ENCODE results near the gene KLLN.
A peak's percentile ranks its signal among the peaks of the same experiment; 100 is the strongest.

DNA sequence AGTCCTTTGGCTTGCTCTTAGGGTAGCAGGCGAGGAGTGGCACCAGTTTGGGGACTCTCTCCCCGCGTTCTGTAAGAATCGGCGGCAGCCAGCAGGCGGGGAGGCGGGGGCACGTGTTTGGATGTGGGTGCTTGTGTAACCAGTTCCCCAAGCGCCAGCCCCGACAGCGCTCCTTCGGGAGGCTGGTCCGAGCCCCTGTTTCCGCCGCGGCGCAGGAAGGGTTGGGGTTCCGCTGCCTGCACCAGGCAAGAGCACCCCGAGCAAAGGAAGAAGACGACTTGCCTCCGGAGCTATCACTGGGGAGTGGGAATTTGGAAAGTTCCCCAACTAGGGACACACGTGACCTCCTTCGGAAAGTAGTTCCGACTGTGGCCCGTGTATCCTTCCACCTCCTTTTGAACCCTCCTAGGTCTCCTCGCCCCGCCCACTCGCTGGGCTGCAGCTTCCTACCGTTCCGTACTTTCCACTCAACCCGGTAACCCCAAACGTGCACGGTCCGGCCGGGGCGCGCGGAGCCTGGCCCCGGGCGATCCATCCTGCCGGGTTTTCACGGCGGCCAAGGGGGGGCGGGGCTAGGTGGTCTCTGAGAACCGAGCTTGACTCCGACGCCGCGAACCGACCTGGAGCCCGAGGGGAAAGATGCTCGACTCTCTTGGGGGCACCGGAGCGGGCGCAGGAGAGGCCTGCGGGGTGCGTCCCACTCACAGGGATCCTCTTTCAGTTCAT, 1.2 kb downstream of the KLLN start:
- TF ChIP-seq, protein P1, sequence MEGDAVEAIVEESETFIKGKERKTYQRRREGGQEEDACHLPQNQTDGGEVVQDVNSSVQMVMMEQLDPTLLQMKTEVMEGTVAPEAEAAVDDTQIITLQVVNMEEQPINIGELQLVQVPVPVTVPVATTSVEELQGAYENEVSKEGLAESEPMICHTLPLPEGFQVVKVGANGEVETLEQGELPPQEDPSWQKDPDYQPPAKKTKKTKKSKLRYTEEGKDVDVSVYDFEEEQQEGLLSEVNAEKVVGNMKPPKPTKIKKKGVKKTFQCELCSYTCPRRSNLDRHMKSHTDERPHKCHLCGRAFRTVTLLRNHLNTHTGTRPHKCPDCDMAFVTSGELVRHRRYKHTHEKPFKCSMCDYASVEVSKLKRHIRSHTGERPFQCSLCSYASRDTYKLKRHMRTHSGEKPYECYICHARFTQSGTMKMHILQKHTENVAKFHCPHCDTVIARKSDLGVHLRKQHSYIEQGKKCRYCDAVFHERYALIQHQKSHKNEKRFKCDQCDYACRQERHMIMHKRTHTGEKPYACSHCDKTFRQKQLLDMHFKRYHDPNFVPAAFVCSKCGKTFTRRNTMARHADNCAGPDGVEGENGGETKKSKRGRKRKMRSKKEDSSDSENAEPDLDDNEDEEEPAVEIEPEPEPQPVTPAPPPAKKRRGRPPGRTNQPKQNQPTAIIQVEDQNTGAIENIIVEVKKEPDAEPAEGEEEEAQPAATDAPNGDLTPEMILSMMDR (IDR thresholded peaks at IDR 0.05): no peak
- TF ChIP-seq POLR2A (IDR thresholded peaks at IDR 0.05): peak; percentile 40 to 48
